GM19043 (cell line): ENCODE data around the gene REEP3.

Experiments
- ATAC-seq: cut with Tn5 transposase; IDR thresholded peaks from one replicate; pipeline ENCODE4 v1.9.1; 2021; ENCODE audit warnings: low read depth; ENCODE audit not compliant: unreplicated experiment

REEP3 gene

GRCh38 chr10:63505562-63505961, 15.6 kb upstream of the REEP3 start:
- ATAC-seq = no peak

GRCh38 chr10:63506554-63506953, 14.6 kb upstream of the REEP3 start:
- no peak for ATAC-seq

- no peak for ATAC-seq
Measured at GRCh38 chr10:63515002-63515763, 6.0 kb upstream of the REEP3 start.

GRCh38 chr10:63516207-63516606, 5.0 kb upstream of the REEP3 start:
- ATAC-seq = no peak

DNA sequence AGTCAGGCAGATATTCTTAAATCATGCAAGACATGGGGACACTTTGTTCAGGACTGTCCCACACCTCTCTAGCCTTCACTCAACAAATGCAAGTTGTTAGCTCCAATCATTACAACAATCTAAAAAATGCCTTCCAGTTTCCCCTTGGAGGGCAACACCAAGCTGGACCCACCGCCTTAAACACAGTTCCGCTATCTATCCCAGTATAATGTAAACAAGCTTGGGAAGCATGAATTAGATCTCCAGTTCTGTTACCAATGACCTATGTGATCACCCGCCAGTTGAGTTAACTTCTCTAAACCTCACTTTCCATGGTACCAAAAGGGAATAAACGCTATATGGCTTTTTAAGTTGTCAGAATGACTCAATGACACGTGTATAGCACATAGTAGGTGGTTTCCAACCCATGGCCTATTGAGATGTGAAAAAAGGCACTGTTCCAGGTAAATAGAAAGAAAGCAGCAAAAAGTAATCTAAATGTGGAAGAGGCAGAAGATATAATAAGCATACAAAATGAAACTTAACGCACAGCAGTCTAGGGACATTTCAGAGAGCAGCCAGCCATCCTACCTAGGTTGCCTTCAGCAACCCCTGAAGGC, 2.4 kb upstream of the REEP3 start:
- ATAC-seq = no peak

- peak; percentile 60 for ATAC-seq
Measured at GRCh38 chr10:63521416-63522276, 445 bp downstream of the REEP3 start.

DNA sequence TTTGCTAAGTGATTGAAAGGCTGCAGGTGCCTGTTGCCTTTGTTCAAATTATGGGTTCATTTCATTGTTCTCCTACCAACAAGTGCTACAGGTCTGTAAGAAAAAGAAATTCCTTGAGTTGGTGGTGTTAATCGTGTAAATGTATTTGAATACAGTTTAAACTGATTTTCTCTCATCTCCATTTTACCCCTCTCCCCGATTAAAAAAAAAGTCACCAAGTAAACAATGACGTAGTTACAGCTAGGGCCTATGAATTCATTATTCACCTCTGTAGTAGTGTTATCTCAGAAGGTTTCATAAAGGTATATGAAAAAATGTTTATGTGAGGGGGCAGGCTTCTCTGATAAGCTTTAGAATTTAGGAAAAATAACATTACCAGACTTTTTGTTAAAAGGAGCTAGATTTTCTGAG, 1.1 kb downstream of the REEP3 start:
- ATAC-seq = no peak

GRCh38 chr10:63522995-63523394, 1.8 kb downstream of the REEP3 start:
- no peak for ATAC-seq

GRCh38 chr10:63525021-63525420, 3.8 kb downstream of the REEP3 start:
- no peak for ATAC-seq

- ATAC-seq = no peak
Measured at GRCh38 chr10:63527401-63527800, 6.2 kb downstream of the REEP3 start.

DNA sequence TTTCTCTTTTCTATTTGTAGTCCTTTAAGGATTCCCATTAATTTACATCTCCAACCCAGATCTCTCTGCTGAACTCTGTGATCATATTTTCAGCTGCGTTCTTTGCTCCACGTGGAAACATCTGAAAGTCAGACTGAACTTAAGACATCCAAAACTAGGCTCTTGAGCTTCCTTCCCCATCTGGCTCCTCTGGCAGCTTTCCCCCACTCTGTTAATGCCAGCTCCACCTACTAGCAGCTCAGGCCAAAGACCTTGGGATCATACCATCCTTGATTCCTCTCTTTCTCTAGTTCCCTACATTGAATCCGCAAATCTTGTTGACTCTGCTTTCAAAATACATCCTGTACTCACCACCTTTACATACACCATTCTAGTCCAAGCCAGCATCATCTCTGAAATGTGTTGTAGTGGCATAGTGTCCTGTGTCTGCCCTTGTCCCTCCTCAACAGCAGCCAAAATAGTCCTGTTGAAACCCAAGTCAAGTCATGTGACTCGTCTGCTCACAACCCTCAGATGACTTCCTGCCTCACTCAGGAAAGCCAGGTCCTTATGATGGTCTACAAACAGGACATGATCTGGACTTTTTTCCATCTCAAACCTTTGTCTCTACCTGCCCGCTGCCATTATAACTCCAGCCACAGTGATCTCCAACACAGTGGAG, 7.0 kb downstream of the REEP3 start:
- ATAC-seq = no peak

- ATAC-seq = no peak
Measured at GRCh38 chr10:63530409-63530808, 9.2 kb downstream of the REEP3 start.

DNA sequence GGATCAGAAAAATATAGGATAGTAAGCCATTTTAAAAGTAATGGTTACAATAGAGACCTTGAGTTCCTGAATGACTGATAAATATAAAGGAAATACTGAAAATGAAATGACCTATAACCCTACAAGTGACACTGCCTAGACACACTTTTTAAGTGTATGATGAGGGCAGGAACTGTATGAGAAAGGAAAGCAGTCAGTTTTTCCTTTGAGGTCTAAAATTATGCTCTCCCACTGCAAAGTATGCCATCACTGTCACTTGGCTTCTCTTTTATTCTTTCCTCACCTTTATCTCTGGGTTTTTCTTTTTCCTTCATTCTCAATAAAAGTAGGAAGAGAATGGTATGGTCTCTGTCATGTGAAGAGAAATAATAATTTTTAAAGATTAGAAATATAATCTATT, 13.5 kb downstream of the REEP3 start:
- ATAC-seq = no peak

- ATAC-seq = no peak
Measured at GRCh38 chr10:63536698-63537097, 15.5 kb downstream of the REEP3 start.

DNA sequence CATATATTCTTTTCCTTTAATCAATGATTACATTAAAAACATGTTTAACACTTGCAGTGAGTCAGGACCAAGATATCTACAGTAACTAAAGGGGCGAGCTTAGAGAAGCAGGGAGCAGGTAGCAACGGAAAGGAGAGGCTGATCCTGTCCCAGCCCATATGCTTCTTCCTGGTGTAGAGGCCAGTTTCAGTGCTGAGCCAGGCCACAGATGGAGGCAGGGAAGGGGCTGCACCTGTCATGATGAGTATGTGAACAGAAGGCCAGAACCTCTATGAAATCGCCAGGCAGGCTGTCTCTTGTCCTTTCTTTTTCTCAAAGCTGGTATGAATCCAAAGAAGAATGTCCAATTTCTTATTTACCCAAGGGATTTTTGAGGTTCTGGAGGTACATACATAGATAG, 16.3 kb downstream of the REEP3 start:
- ATAC-seq = no peak

DNA sequence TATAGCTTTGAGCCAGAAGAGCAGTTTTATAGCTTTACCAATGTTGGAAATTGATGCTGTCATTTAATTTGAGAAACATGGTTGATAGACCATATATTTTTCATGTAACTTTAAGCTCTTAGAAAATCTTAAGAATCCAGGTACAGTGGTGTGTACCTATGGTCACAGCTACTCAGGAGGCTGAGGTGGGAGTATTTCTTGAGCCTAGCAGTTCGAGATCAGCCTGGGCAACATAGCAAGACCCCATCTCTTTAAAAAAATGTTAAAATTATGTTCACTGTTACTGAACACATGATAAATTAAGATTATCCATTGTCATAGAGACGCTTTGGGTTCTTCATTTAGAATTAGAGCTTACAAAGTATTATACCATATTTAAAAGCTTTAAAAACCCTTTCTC, 18.2 kb downstream of the REEP3 start:
- no peak for ATAC-seq

DNA sequence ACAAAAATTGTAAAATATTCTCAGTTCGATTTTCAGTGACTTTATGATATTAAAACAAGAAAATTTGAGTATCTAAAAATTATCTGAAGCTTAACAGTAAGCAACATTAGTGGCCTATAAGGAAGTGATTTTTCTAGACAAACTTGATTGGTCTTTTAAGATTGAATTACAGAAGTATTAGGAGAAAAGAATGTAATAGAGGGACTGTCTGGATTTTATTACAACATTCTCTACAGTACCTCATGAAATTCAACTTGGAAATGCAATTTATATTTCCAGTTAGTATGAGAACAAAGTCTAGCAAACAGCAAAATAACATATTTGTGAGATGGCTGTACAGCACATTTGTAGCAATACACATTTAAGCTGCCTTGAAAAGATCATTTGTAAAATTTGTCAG, 18.8 kb downstream of the REEP3 start:
- no peak for ATAC-seq

DNA sequence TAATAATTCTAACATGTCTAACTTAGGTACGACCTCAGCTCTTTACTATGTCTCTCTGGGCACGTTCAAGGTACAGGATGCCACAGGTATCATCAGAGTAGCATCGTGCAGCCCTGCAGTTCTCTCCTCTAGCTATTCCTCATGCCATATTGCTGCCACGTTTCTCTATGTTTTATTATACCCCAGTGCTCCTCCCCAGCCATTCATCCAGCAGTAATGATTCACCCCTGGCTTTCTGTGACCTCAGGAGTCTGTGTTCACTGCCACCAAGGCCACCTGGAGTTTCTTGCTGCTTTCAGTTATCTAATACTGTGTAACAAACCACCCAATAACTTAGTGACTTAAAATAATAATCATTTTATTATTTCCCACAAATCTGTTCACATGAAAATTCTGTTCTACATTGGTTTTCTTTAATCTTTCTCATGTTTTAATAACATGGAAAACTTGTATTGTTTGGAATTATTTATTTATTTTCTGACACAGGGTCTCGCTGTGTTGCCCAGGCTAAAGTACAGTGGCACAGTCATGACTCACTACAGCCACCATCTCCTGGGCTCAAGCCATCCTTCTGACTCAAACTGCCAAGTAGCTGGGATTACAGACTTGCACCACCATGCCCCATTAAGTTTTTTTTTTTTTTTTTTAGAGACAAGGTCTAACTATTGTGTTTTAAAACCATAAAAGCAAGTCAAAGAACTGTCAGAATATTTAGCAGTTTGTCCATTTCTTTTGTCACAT, 21.8 kb downstream of the REEP3 start:
- ATAC-seq = no peak

DNA sequence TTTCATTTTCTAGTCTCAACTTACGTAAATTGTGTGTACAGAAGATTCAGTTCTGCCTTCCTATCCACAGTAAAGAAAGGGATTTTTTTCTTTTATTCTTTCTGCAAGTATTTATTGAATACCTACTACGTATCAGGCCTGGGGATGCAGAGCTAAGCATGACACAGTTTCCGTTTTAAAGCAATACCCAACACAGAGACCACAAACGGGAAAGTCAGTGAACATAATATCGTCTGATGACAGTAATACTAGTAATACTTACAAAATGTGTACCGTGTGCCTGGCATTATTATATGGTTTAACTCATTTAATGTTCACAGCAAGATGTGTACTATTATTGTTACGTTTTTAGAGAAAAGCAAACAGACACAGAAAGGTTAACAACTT, 22.4 kb downstream of the REEP3 start:
- ATAC-seq = no peak

- ATAC-seq = no peak
Measured at GRCh38 chr10:63544418-63544817, 23.2 kb downstream of the REEP3 start.
